ENCODE data around the gene DDX49.
A peak's percentile ranks its signal among the peaks of the same experiment; 100 is the strongest.

The DDX49 gene

GRCh38 chr19:18940769-18941627 is 21.5 kb downstream of the DDX49 start, which contains the start of gene HOMER3:
Gene HOMER3, minus strand, starts transcription at chr19:18941217. Its CDS starts 2,235 bp downstream, at chr19:18938982.
- ChIA-PET POLR2A (no interaction called here), CTCF (no interaction called here)
- DNase-seq (ENCODE audit: extremely low spot score) = peak; percentile 83
- TF ChIP-seq PKNOX1 (IDR thresholded peaks at IDR 0.05) = no peak
- peak; percentile 39; the same call in 1 of the 2 replicates for TF ChIP-seq L3MBTL2 (conservative IDR thresholded peaks at IDR 0.05)

GRCh38 chr19:18941628-18942354 is 22.3 kb downstream of the DDX49 start:
- no peak for DNase-seq (ENCODE audit: extremely low spot score)
- ChIA-PET CTCF (no interaction called here), POLR2A (no interaction called here)
- no peak for TF ChIP-seq LEF1 (IDR thresholded peaks at IDR 0.05; ENCODE audit: borderline replicate concordance)
- no peak for TF ChIP-seq FOXA1 (IDR thresholded peaks at IDR 0.05)
- TF ChIP-seq HDGF (IDR thresholded peaks at IDR 0.05; ENCODE audit: borderline replicate concordance) = no peak
- no peak for TF ChIP-seq SP1 (IDR thresholded peaks at IDR 0.05)
- no peak for TF ChIP-seq FOXK2 (IDR thresholded peaks at IDR 0.05)
- TF ChIP-seq PKNOX1 (IDR thresholded peaks at IDR 0.05) = no peak
- no peak for TF ChIP-seq ZNF384 (IDR thresholded peaks at IDR 0.05)
- TF ChIP-seq FOXM1 (IDR thresholded peaks at IDR 0.05; ENCODE audit: borderline replicate concordance) = no peak

GRCh38 chr19:18942692-18943091 is 23.2 kb downstream of the DDX49 start:
- POLR2A ChIA-PET = no interaction called here
- TF ChIP-seq ELF4 (IDR thresholded peaks at IDR 0.05) (no peak), ARNT (IDR thresholded peaks at IDR 0.05) (no peak), BHLHE40 (IDR thresholded peaks at IDR 0.05; ENCODE audit: borderline replicate concordance) (no peak), FOXK2 (IDR thresholded peaks at IDR 0.05) (no peak)
- CTCF ChIA-PET = interaction anchor here (0.7 kb wide), 1 partner anchor 8 kb away, joined by 3 read pairs; no protein-coding TSS in a partner anchor
- no peak for DNase-seq (ENCODE audit: extremely low spot score)

GRCh38 chr19:18943465-18943864 is 23.9 kb downstream of the DDX49 start:
- POLR2A ChIA-PET = no interaction called here
- CTCF ChIA-PET = interaction anchor here (0.7 kb wide), 1 partner anchor 9 kb away, joined by 3 read pairs; no protein-coding TSS in a partner anchor
- no peak for DNase-seq (ENCODE audit: extremely low spot score)
- TF ChIP-seq TARDBP (IDR thresholded peaks at IDR 0.05) = no peak
- TF ChIP-seq ELF4 (IDR thresholded peaks at IDR 0.05) = no peak
- TF ChIP-seq FOXK2 (IDR thresholded peaks at IDR 0.05) = no peak
- no peak for TF ChIP-seq SP1 (IDR thresholded peaks at IDR 0.05)

- TF ChIP-seq ZNF384 (IDR thresholded peaks at IDR 0.05) = no peak
- ChIA-PET CTCF (interaction anchor here (1.0 kb wide), 1 partner anchor 351 kb away, joined by 5 read pairs; no protein-coding TSS in a partner anchor), POLR2A (no interaction called here)
Observed at GRCh38 chr19:18945297-18945696, 25.8 kb downstream of the DDX49 start.

GRCh38 chr19:18946335-18946734 is 26.8 kb downstream of the DDX49 start:
- CTCF ChIA-PET = no interaction called here
- TF ChIP-seq ZNF384 (IDR thresholded peaks at IDR 0.05) = no peak
- no peak for TF ChIP-seq PKNOX1 (IDR thresholded peaks at IDR 0.05)
- TF ChIP-seq SP1 (IDR thresholded peaks at IDR 0.05) = no peak
- TF ChIP-seq TARDBP (IDR thresholded peaks at IDR 0.05) = no peak
- TF ChIP-seq L3MBTL2 (conservative IDR thresholded peaks at IDR 0.05) = no peak
- TF ChIP-seq BHLHE40 (IDR thresholded peaks at IDR 0.05; ENCODE audit: borderline replicate concordance) = no peak
- TF ChIP-seq ELF4 (IDR thresholded peaks at IDR 0.05) = no peak
- no peak for TF ChIP-seq LEF1 (IDR thresholded peaks at IDR 0.05; ENCODE audit: borderline replicate concordance)
- no peak for TF ChIP-seq ARNT (IDR thresholded peaks at IDR 0.05)
- no peak for TF ChIP-seq NFRKB (IDR thresholded peaks at IDR 0.05)
- TF ChIP-seq FOXM1 (IDR thresholded peaks at IDR 0.05; ENCODE audit: borderline replicate concordance) = no peak
- no peak for TF ChIP-seq FOXA1 (IDR thresholded peaks at IDR 0.05)
- no peak for DNase-seq (ENCODE audit: extremely low spot score)
- POLR2A ChIA-PET = no interaction called here

More at GRCh38 chr19:18945297-18945696, 25.8 kb downstream of the DDX49 start:
- no peak for DNase-seq (ENCODE audit: extremely low spot score)

- ChIA-PET CTCF (interaction anchor here (0.6 kb wide), 1 partner anchor 834 kb away, joined by 3 read pairs; no protein-coding TSS in a partner anchor), POLR2A (no interaction called here)
- no peak for TF ChIP-seq SUZ12 (IDR thresholded peaks at IDR 0.05)
- no peak for TF ChIP-seq NFRKB (IDR thresholded peaks at IDR 0.05)
- TF ChIP-seq ZNF384 (IDR thresholded peaks at IDR 0.05) = no peak
- TF ChIP-seq TARDBP (IDR thresholded peaks at IDR 0.05) = no peak
- TF ChIP-seq LEF1 (IDR thresholded peaks at IDR 0.05; ENCODE audit: borderline replicate concordance) = no peak
- no peak for TF ChIP-seq FOXM1 (IDR thresholded peaks at IDR 0.05; ENCODE audit: borderline replicate concordance)
- no peak for TF ChIP-seq ELF4 (IDR thresholded peaks at IDR 0.05)
- no peak for TF ChIP-seq SP1 (IDR thresholded peaks at IDR 0.05)
- no peak for TF ChIP-seq FOXK2 (IDR thresholded peaks at IDR 0.05)
- no peak for TF ChIP-seq BHLHE40 (IDR thresholded peaks at IDR 0.05; ENCODE audit: borderline replicate concordance)
- TF ChIP-seq CTBP1 (IDR thresholded peaks at IDR 0.05; ENCODE audit: borderline replicate concordance) = no peak
- TF ChIP-seq PKNOX1 (IDR thresholded peaks at IDR 0.05) = no peak
- no peak for TF ChIP-seq FOXA1 (IDR thresholded peaks at IDR 0.05)
- no peak for TF ChIP-seq ARNT (IDR thresholded peaks at IDR 0.05)
- DNase-seq (ENCODE audit: extremely low spot score) = no peak
Observed at GRCh38 chr19:18946918-18947317, 27.4 kb downstream of the DDX49 start.

Measured in HEK293T (cell line).